ENCODE measurements around the gene TRIML1. TPM values are rescaled to one million over a fixed set of nuclear protein-coding genes. Genes with fewer than 3 reads are reported as not detected.

Gene TRIML1
- total and polyA plus RNA-seq, 2 of the 13 experiments (the other 11 are each of a cell fraction or from before 2014, with no cell fraction given) = not detected

DNA sequence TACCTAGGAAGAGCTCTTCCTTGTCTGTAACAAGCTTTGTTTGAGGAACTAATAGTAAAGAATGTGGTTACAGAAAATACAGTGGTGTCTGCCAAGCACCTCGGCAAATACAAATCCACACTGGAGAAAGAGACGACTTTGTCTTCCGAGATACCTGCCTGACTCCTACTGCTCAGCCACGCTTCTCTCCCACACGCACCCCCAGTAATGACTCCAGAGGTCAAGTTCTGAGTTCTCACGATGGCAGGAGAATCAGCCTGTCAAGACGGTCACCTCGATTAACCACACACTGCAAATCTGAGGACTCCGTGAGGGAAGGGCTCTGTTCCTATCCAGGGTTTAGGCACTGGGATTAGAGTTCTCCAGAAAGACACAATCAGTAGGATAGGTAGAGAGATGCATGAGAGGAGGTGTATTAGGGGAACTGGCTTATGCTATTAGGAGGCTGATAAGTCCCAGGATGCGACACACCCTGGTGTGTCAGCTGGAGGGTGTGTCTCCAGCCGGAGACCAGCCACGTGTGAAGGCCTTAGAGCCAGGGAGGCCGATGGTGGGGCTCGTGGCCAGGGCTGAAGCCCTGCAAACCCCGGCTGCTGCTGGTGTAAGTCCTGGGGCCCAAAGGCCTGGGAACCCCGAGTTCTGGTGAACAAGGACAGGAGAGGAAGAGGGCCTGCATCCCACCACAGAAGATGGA lies 21.5 kb upstream of the TRIML1 start:
- no peaks in the 10 kb centered on the region for H3K4me1 ChIP-seq (ENCODE audit: insufficient read depth, low read length)
- in situ Hi-C loops (cut with HindIII; ENCODE audit: extremely low pct_ligation_motif_present, low pct_unique_long_range_greater_than_20kb) (no loop called here), intact Hi-C loops (cut with micrococcal nuclease; ENCODE audit: unreplicated experiment) (no loop called here)
- POLR2A ChIA-PET = no interaction called here
- CTCF ChIA-PET (ENCODE audit: low intra/inter-chr PET ratio, low total read pairs) = no interaction called here
- no peak overlapping the region for H3K4me3 ChIP-seq (replicated peaks in 1 of 3; ENCODE audit: insufficient read depth in 1 of 3, low read depth in 2 of 3, low read length in 3 of 3)
- no peak overlapping the region for H3K27ac ChIP-seq (ENCODE audit: extremely low read length, insufficient read depth, low read length)
- H3K36me3 ChIP-seq (replicated peaks in 1 of 2; ENCODE audit: control insufficient read depth in 1 of 2, insufficient read depth in 2 of 2, low read length in 2 of 2) = no peaks in the 10 kb centered on the region
- H3K9ac ChIP-seq (ENCODE audit: insufficient read depth, low read depth, low read length) = no peak overlapping the region
- H3K4me2 ChIP-seq (ENCODE audit: low read depth, low read length) = no peak overlapping the region
- BruUV-seq (replicated peaks) = no TSS peak
- WGBS (ENCODE audit: low lambda C conversion rate) = 16% methylated on average over 11 of the region's 16 CpGs
- DNase-seq (ENCODE audit: low spot score) = no peak
- H2AFZ ChIP-seq (ENCODE audit: low read length) = no peak overlapping the region
- H4K20me1 ChIP-seq (ENCODE audit: insufficient read depth, low read length) = no peaks in the 10 kb centered on the region
- peaks cover 0 to 15% of the 10 kb centered on the region in 2 experiments; a peak in 4 of 5 replicates for H3K27me3 ChIP-seq (ENCODE audit: control insufficient read depth in 1 of 2, insufficient read depth in 2 of 2, low read length in 2 of 2)
- no peaks in the 10 kb centered on the region for H3K79me2 ChIP-seq (ENCODE audit: insufficient read depth, low read length)
- no peak for ATAC-seq
- no peaks in the 10 kb centered on the region for H3K9me3 ChIP-seq (ENCODE audit: low read length)
- FAIRE-seq = no peak
- no peak for TF ChIP-seq EED (CRISPR knock-in tag; IDR thresholded peaks at IDR 0.05)
- TF ChIP-seq TARDBP (CRISPR knock-in tag; IDR thresholded peaks at IDR 0.05) = no peak
- TF ChIP-seq GABPB1 (CRISPR knock-in tag; IDR thresholded peaks at IDR 0.05) = no peak
- no peak for TF ChIP-seq ZNF816 (CRISPR knock-in tag; IDR thresholded peaks at IDR 0.05; ENCODE audit: borderline replicate concordance)
- TF ChIP-seq, protein P1, sequence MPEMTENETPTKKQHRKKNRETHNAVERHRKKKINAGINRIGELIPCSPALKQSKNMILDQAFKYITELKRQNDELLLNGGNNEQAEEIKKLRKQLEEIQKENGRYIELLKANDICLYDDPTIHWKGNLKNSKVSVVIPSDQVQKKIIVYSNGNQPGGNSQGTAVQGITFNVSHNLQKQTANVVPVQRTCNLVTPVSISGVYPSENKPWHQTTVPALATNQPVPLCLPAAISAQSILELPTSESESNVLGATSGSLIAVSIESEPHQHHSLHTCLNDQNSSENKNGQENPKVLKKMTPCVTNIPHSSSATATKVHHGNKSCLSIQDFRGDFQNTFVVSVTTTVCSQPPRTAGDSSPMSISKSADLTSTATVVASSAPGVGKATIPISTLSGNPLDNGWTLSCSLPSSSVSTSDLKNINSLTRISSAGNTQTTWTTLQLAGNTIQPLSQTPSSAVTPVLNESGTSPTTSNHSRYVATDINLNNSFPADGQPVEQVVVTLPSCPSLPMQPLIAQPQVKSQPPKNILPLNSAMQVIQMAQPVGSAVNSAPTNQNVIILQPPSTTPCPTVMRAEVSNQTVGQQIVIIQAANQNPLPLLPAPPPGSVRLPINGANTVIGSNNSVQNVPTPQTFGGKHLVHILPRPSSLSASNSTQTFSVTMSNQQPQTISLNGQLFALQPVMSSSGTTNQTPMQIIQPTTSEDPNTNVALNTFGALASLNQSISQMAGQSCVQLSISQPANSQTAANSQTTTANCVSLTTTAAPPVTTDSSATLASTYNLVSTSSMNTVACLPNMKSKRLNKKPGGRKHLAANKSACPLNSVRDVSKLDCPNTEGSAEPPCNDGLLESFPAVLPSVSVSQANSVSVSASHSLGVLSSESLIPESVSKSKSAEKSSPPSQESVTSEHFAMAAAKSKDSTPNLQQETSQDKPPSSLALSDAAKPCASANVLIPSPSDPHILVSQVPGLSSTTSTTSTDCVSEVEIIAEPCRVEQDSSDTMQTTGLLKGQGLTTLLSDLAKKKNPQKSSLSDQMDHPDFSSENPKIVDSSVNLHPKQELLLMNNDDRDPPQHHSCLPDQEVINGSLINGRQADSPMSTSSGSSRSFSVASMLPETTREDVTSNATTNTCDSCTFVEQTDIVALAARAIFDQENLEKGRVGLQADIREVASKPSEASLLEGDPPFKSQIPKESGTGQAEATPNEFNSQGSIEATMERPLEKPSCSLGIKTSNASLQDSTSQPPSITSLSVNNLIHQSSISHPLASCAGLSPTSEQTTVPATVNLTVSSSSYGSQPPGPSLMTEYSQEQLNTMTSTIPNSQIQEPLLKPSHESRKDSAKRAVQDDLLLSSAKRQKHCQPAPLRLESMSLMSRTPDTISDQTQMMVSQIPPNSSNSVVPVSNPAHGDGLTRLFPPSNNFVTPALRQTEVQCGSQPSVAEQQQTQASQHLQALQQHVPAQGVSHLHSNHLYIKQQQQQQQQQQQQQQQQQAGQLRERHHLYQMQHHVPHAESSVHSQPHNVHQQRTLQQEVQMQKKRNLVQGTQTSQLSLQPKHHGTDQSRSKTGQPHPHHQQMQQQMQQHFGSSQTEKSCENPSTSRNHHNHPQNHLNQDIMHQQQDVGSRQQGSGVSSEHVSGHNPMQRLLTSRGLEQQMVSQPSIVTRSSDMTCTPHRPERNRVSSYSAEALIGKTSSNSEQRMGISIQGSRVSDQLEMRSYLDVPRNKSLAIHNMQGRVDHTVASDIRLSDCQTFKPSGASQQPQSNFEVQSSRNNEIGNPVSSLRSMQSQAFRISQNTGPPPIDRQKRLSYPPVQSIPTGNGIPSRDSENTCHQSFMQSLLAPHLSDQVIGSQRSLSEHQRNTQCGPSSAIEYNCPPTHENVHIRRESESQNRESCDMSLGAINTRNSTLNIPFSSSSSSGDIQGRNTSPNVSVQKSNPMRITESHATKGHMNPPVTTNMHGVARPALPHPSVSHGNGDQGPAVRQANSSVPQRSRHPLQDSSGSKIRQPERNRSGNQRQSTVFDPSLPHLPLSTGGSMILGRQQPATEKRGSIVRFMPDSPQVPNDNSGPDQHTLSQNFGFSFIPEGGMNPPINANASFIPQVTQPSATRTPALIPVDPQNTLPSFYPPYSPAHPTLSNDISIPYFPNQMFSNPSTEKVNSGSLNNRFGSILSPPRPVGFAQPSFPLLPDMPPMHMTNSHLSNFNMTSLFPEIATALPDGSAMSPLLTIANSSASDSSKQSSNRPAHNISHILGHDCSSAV (CRISPR knock-in tag; IDR thresholded peaks at IDR 0.05; ENCODE audit: borderline replicate concordance) = no peak
- no peak for TF ChIP-seq FOSL2 (CRISPR knock-in tag; IDR thresholded peaks at IDR 0.05)
- no peak for TF ChIP-seq ZFP82 (CRISPR knock-in tag; IDR thresholded peaks at IDR 0.05; ENCODE audit: borderline replicate concordance)
- TF ChIP-seq, protein P2, sequence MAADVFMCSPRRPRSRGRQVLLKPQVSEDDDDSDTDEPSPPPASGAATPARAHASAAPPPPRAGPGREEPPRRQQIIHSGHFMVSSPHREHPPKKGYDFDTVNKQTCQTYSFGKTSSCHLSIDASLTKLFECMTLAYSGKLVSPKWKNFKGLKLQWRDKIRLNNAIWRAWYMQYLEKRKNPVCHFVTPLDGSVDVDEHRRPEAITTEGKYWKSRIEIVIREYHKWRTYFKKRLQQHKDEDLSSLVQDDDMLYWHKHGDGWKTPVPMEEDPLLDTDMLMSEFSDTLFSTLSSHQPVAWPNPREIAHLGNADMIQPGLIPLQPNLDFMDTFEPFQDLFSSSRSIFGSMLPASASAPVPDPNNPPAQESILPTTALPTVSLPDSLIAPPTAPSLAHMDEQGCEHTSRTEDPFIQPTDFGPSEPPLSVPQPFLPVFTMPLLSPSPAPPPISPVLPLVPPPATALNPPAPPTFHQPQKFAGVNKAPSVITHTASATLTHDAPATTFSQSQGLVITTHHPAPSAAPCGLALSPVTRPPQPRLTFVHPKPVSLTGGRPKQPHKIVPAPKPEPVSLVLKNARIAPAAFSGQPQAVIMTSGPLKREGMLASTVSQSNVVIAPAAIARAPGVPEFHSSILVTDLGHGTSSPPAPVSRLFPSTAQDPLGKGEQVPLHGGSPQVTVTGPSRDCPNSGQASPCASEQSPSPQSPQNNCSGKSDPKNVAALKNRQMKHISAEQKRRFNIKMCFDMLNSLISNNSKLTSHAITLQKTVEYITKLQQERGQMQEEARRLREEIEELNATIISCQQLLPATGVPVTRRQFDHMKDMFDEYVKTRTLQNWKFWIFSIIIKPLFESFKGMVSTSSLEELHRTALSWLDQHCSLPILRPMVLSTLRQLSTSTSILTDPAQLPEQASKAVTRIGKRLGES (CRISPR knock-in tag; IDR thresholded peaks at IDR 0.05; ENCODE audit: borderline replicate concordance) = no peak
- no peak for TF ChIP-seq ARID2 (CRISPR knock-in tag; IDR thresholded peaks at IDR 0.05; ENCODE audit: borderline replicate concordance)
- no peak for TF ChIP-seq KLF16 (CRISPR knock-in tag; IDR thresholded peaks at IDR 0.05)
- no peak for TF ChIP-seq ZNF766 (CRISPR knock-in tag; IDR thresholded peaks at IDR 0.05; ENCODE audit: borderline replicate concordance)
- TF ChIP-seq, protein P3, sequence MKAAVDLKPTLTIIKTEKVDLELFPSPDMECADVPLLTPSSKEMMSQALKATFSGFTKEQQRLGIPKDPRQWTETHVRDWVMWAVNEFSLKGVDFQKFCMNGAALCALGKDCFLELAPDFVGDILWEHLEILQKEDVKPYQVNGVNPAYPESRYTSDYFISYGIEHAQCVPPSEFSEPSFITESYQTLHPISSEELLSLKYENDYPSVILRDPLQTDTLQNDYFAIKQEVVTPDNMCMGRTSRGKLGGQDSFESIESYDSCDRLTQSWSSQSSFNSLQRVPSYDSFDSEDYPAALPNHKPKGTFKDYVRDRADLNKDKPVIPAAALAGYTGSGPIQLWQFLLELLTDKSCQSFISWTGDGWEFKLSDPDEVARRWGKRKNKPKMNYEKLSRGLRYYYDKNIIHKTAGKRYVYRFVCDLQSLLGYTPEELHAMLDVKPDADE (CRISPR knock-in tag; IDR thresholded peaks at IDR 0.05) = no peak

Data from HepG2 (cell line).